Epithelial cell of esophagus (primary cell): ENCODE data around the gene TMEM234.
A peak's percentile ranks its signal among the peaks of the same experiment; 100 is the strongest.

Source experiments
- DNase-seq: peaks from one replicate; pipeline ENCODE4 v3.0.0; 2010; ENCODE audit warnings: low read depth
- H3K4me3 ChIP-seq: 2 replicates; pipeline ENCODE4 v1.5.1; 2011; ENCODE audit warnings: mild to moderate bottlenecking, low read length, control low read depth
- TF ChIP-seq, protein P1 (sequence below): IDR thresholded peaks from 2 replicates; pipeline ENCODE4 v1.5.1; 2011; ENCODE audit warnings: low read depth, mild to moderate bottlenecking, low read length, control low read depth, inconsistent platforms; ENCODE audit not compliant: insufficient read depth; ENCODE audit errors: missing control alignments

Gene TMEM234

DNA sequence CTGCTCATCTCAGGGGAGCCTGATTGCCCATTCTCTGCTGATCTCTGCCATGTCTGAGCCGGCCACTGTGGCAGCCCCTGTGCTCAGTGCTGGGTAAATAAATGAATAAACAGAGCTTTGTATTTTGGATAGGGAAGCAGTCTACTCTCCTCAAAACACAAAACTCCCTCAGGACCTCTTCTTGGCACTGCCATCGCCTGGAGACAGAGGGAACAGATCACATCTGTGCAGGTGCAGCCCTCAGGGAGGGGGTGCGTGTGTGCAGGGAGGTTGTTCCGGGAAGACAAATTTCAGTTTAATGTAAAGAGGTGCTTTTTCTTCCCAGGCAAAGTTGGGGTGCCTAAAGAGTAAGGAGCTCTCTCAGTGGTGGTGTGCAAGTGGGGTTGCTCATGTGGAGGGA lies 17.2 kb upstream of the TMEM234 start:
- TF ChIP-seq, protein P1, sequence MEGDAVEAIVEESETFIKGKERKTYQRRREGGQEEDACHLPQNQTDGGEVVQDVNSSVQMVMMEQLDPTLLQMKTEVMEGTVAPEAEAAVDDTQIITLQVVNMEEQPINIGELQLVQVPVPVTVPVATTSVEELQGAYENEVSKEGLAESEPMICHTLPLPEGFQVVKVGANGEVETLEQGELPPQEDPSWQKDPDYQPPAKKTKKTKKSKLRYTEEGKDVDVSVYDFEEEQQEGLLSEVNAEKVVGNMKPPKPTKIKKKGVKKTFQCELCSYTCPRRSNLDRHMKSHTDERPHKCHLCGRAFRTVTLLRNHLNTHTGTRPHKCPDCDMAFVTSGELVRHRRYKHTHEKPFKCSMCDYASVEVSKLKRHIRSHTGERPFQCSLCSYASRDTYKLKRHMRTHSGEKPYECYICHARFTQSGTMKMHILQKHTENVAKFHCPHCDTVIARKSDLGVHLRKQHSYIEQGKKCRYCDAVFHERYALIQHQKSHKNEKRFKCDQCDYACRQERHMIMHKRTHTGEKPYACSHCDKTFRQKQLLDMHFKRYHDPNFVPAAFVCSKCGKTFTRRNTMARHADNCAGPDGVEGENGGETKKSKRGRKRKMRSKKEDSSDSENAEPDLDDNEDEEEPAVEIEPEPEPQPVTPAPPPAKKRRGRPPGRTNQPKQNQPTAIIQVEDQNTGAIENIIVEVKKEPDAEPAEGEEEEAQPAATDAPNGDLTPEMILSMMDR, result no peak
- no peak for DNase-seq
- no peak overlapping the region for H3K4me3 ChIP-seq

DNA sequence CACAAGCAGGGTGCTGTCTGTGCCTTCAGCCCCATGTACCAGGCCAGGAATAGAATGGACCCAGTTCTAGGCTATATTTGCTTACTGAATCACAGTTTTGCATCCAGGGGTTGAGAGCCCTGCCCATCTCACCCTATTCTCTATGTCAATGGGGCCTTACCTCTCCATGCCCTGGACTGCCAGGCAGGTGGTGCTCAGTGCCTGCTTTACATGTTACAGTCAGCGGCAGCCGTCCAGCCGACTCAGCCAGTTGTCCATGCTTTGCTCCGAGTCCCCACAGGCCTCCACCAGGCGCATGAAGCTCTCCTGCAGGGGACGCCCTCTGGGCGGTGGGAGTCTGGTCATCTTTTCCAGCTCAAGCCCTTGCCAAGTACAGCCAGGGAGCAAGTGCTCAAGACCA lies 12.6 kb upstream of the TMEM234 start:
- TF ChIP-seq, protein P1, result no peak
- DNase-seq, result no peak
- no peak overlapping the region for H3K4me3 ChIP-seq

DNA sequence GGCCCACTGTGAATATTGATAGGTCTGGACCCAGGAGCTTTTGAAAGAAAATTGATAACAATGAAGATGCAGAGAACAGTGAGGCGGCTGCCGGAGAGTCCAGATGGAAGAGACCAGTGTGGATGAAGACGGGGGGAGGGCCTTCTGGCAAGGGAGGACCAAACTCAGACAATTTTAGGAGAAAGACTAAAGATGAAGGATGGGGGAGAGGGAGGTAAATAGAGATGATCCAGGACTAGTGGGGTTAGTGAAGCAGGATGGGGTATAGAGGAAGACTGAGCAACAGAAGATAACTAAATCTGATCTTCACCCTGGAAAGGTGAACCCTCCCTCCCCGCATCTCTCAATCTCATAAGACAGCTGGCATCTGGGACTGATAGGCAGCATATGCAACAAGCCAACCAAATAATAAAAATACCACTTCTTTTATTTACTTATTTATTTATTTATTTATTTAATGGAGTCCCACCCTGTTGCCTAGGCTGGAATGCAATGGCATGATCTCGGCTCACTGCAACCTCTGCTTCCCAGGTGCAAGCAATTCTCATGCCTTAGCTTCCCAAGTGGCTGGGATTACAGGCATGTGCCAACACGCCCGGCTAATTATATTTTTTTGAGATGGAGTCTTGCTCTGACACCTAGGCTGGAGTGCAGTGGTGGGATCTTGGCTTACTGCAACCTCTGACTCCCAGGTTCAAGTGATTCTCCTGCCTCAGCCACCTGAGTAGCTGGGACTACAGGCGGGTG lies 10.6 kb upstream of the TMEM234 start:
- TF ChIP-seq, protein P1, result no peak
- no peak overlapping the region for H3K4me3 ChIP-seq
- DNase-seq, result peak; percentile 62

DNA sequence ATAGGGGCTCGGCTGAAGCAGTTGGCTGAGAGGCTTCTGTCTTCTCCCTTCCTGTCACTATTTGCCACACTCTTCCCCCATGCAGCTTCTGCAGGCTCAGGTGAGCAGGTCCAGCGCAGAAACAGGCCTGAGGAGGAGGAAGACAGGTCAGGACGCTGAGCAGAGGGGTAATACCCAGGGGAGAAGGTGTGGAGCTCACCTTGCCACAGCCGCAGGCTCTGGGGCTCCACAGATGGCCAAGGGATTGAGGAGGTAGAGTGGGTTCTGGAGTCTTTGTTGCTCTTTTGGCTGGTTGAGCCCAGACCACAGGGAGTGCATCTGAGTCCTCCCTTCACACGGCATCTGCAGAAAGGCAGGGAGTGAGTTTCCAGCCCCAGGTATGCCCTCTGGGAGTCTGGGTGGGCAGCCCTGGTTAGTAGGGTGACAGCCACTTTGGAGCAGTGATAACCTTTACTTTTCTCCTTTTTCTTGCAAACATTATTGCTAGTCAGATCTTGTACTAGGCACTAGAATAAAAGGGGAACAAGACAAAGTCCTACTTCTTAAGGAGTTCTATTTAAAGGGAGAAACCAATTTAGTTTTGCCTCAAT lies 9.8 kb upstream of the TMEM234 start:
- DNase-seq, result no peak
- no peak overlapping the region for H3K4me3 ChIP-seq
- TF ChIP-seq, protein P1, result no peak

DNA sequence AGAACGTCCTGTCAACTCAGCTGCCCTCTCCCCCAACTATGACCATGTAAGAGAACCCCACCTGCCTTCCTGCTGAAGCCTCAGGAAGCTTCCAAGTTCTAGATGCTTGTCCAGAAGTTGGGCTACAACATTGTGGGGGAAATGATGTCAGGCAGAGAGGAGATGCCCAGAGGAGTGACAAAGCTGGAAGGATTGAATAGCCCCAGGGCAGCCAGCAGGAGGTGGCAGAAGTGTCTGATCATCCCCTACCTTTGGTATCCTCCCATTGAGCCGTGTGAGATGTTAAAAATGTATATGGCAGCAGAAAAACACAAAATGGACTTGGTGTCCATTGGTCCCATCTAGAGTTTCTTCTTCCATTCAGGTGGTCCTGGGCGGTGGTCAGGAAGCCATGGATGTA lies 6.6 kb upstream of the TMEM234 start:
- no peak for DNase-seq
- TF ChIP-seq, protein P1, result no peak
- no peak overlapping the region for H3K4me3 ChIP-seq

DNA sequence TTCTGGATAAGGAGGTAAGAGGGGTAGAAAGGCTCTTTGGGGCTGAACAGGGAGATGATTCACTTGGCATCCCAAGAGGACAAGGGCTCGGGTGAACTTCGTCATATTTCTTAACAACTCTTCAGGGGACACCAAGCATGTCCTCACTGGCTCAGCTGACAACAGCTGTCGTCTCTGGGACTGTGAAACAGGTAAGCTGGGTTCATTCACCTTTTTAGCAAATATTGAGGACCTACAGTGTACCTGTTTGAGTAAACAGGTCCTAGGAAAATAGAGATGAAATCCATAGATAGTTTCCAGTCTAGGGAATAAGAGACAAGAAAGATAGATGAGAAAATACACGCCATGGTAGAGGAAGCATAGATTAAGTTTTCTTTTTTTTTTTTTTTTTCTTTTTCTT lies 2.1 kb upstream of the TMEM234 start:
- no peak for DNase-seq
- TF ChIP-seq, protein P1, result no peak
- H3K4me3 ChIP-seq, result no peak overlapping the region

DNA sequence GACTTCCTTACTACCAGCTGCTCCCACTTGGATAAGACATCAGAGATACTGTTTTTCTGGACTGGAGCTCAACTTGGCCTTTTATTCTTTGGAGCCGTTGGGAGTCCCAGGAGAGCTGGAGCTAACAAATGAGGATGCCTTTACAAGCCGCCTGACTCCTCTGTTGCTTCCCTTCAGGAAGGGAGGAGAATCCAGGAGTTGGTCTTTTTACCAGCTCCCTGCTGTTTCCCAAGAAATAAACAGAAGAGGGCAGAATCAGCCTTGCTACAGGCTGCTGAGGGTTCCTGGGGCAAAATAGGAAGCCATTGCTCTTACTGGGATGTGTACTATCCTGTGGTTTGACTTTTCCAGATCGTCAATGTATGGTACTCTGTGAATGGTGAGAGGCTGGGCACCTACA lies 1.5 kb upstream of the TMEM234 start:
- H3K4me3 ChIP-seq, result no peak overlapping the region
- DNase-seq, result no peak
- TF ChIP-seq, protein P1, result no peak
